Vagina (tissue), 2 donors: ENCODE results near the gene FAM25A.
"Not testable (repeated sequence)": the region's sequence is repeated elsewhere in the genome, so short reads cannot be mapped to it uniquely, and the experiment has no call there.

Experiments used
- CTCF ChIP-seq, 3 experiments: fragments of 450-650 bp in 2 of 3; fragments of 200-600 bp in 1 of 3; sonication (generic) in 1 of 3; IDR thresholded peaks; one replicate each; pipeline ENCODE4 v1.5.1; 2017 to 2019; ENCODE audit warnings: antibody characterized with exemption in 3 of 3, mild to moderate bottlenecking in 2 of 3, moderate library complexity in 2 of 3
- POLR2A ChIP-seq, 2 donors: fragments of 450-650 bp; IDR thresholded peaks; one replicate each; pipeline ENCODE4 v1.6.1; 2017; ENCODE audit warnings: antibody characterized with exemption in 2 of 2, mild to moderate bottlenecking in 2 of 2, moderate library complexity in 2 of 2

DNA sequence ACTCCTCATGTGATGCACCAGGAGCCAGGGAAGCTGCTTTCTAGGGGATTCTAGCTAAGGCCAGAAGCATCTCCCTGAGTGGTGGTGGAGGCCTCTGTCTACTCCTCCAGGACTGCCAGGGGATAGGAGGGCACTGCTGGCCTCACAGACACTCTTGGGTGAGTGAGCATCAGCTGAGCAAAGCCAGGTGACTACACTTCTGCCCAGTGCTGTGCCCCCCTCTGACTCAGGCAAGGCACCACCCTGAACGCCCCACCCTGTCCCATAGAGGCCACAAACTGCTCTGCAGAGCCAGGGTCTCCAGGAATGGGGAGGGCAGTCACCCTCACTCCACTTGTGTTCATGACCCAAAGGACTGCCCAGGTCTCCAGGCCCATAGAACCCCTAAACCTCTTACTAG lies 590 bp upstream of the FAM25A start:
- not testable (repeated sequence) for TF ChIP-seq POLR2A, CTCF (IDR thresholded peaks at IDR 0.05)
